ENCODE data around the gene EP400. TPM values are rescaled to one million over a fixed set of nuclear protein-coding genes. Genes with fewer than 3 reads are reported as not detected.

The EP400 gene
- total and polyA plus RNA-seq, 2 of the 13 experiments (the other 11 are each of a cell fraction or from before 2014, with no cell fraction given), result 4.9 to 5.0 TPM

DNA sequence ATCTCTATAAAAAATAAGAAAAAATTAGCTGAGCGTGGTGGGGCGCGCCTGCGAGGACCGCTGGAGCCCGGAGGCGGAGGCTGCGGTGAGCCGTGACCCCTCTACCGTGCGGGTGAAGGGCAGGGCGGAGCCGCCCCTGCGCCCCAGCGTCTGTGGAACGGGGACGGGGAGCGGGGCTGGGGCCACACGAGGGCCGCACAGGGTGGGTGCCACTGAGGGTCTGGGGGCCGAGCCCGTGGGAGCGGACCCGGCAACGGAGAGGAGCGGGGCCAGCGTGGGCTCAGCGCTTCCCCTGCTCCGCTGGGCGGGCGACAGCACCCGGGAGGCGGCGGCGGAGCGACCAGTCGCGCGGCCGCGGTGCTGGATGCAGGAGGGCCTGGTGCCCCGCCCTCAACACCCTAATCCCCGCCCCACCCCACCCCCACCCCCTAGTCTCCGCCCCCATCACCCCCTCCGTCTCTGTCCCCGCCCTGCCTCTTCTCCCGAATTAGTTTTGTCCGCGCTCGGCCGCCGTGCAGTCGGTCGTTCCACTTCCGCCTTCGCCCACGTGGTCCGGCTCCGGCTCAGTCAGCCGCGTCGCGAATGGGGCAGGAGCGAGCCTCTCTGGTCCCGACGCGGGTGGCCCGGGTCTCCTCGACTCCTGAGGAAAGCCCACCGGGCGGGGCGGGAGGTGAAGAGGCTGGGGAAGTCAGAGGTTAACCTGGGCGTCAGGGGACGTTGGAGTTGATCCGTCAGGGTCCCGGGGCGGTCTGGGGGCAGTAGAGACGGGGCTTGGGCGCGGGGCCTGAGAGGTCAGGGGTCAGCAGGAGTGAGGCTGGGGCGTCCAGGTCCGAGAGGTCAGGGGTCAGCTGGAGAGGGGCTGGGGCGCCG is 20.8 kb upstream of the EP400 start, which contains the start of gene PUS1 (continued):
- TF ChIP-seq, protein P1, sequence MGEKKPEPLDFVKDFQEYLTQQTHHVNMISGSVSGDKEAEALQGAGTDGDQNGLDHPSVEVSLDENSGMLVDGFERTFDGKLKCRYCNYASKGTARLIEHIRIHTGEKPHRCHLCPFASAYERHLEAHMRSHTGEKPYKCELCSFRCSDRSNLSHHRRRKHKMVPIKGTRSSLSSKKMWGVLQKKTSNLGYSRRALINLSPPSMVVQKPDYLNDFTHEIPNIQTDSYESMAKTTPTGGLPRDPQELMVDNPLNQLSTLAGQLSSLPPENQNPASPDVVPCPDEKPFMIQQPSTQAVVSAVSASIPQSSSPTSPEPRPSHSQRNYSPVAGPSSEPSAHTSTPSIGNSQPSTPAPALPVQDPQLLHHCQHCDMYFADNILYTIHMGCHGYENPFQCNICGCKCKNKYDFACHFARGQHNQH (CRISPR knock-in tag; IDR thresholded peaks at IDR 0.05), result no peak; the same call in 1 of the 2 replicates
- TF ChIP-seq DR1 (CRISPR knock-in tag; IDR thresholded peaks at IDR 0.05) (peak; percentile 48; the same call in 1 of the 2 replicates), ARID2 (CRISPR knock-in tag; IDR thresholded peaks at IDR 0.05; ENCODE audit: borderline replicate concordance) (no peak), IRX3 (CRISPR knock-in tag; IDR thresholded peaks at IDR 0.05; ENCODE audit: borderline replicate concordance, low read depth) (no peak), ZNF878 (CRISPR knock-in tag; IDR thresholded peaks at IDR 0.05) (no peak), SRSF4 (IDR thresholded peaks at IDR 0.05; ENCODE audit: low read depth, low read length, poor library complexity, severe bottlenecking) (no peak), CBX5 (CRISPR knock-in tag; IDR thresholded peaks at IDR 0.05; ENCODE audit: borderline replicate concordance) (no peak)
- TF ChIP-seq, protein P2, sequence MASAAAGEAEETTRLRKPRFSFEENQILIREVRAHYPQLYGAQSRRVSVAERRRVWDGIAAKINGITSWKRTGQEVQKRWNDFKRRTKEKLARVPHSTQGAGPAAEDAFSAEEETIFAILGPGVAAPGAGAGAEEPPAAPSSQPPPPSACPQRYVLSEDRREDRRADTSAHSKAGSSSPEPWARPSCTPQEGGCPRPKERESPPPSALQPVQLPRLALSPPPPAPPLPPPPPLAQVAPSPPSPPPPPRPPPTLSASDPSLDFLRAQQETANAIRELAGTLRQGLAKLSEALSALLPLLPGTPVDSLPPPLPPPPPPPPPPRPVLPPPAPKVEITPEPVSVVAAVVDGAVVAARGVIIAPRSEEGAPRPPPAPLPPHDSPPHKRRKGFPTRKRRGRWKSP (CRISPR knock-in tag; IDR thresholded peaks at IDR 0.05), result 0 out of 2 replicates have a peak, but pooled peaks have one; percentile 16
- TF ChIP-seq, protein P3, sequence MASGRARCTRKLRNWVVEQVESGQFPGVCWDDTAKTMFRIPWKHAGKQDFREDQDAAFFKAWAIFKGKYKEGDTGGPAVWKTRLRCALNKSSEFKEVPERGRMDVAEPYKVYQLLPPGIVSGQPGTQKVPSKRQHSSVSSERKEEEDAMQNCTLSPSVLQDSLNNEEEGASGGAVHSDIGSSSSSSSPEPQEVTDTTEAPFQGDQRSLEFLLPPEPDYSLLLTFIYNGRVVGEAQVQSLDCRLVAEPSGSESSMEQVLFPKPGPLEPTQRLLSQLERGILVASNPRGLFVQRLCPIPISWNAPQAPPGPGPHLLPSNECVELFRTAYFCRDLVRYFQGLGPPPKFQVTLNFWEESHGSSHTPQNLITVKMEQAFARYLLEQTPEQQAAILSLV (CRISPR knock-in tag; IDR thresholded peaks at IDR 0.05; ENCODE audit: borderline replicate concordance), result 0 out of 2 replicates have a peak, but pooled peaks have one; percentile 72
- TF ChIP-seq, protein P4, sequence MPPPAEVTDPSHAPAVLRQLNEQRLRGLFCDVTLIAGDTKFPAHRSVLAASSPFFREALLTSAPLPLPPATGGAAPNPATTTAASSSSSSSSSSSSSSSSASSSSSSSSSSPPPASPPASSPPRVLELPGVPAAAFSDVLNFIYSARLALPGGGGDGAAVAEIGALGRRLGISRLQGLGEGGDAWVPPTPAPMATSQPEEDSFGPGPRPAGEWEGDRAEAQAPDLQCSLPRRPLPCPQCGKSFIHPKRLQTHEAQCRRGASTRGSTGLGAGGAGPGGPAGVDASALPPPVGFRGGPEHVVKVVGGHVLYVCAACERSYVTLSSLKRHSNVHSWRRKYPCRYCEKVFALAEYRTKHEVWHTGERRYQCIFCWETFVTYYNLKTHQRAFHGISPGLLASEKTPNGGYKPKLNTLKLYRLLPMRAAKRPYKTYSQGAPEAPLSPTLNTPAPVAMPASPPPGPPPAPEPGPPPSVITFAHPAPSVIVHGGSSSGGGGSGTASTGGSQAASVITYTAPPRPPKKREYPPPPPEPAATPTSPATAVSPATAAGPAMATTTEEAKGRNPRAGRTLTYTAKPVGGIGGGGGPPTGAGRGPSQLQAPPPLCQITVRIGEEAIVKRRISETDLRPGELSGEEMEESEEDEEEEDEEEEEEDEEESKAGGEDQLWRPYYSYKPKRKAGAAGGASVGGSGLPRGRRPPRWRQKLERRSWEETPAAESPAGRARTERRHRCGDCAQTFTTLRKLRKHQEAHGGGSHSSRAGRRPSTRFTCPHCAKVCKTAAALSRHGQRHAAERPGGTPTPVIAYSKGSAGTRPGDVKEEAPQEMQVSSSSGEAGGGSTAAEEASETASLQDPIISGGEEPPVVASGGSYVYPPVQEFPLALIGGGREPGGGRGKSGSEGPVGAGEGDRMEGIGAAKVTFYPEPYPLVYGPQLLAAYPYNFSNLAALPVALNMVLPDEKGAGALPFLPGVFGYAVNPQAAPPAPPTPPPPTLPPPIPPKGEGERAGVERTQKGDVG (CRISPR knock-in tag; IDR thresholded peaks at IDR 0.05; ENCODE audit: borderline replicate concordance), result no peak
- TF ChIP-seq, protein P5, sequence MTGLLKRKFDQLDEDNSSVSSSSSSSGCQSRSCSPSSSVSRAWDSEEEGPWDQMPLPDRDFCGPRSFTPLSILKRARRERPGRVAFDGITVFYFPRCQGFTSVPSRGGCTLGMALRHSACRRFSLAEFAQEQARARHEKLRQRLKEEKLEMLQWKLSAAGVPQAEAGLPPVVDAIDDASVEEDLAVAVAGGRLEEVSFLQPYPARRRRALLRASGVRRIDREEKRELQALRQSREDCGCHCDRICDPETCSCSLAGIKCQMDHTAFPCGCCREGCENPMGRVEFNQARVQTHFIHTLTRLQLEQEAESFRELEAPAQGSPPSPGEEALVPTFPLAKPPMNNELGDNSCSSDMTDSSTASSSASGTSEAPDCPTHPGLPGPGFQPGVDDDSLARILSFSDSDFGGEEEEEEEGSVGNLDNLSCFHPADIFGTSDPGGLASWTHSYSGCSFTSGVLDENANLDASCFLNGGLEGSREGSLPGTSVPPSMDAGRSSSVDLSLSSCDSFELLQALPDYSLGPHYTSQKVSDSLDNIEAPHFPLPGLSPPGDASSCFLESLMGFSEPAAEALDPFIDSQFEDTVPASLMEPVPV (CRISPR knock-in tag; IDR thresholded peaks at IDR 0.05), result no peak
- TF ChIP-seq, protein P6, sequence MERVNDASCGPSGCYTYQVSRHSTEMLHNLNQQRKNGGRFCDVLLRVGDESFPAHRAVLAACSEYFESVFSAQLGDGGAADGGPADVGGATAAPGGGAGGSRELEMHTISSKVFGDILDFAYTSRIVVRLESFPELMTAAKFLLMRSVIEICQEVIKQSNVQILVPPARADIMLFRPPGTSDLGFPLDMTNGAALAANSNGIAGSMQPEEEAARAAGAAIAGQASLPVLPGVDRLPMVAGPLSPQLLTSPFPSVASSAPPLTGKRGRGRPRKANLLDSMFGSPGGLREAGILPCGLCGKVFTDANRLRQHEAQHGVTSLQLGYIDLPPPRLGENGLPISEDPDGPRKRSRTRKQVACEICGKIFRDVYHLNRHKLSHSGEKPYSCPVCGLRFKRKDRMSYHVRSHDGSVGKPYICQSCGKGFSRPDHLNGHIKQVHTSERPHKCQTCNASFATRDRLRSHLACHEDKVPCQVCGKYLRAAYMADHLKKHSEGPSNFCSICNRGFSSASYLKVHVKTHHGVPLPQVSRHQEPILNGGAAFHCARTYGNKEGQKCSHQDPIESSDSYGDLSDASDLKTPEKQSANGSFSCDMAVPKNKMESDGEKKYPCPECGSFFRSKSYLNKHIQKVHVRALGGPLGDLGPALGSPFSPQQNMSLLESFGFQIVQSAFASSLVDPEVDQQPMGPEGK (CRISPR knock-in tag; IDR thresholded peaks at IDR 0.05), result peak; percentile 65
- TF ChIP-seq, protein P7, sequence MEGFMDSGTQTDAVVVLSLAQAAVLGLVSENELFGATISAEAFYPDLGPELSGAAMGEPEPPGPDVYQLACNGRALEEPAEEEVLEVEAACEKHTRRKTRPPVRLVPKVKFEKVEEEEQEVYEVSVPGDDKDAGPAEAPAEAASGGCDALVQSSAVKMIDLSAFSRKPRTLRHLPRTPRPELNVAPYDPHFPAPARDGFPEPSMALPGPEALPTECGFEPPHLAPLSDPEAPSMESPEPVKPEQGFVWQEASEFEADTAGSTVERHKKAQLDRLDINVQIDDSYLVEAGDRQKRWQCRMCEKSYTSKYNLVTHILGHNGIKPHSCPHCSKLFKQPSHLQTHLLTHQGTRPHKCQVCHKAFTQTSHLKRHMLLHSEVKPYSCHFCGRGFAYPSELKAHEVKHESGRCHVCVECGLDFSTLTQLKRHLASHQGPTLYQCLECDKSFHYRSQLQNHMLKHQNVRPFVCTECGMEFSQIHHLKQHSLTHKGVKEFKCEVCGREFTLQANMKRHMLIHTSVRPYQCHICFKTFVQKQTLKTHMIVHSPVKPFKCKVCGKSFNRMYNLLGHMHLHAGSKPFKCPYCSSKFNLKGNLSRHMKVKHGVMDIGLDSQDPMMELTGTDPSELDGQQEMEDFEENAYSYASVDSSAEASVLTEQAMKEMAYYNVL (CRISPR knock-in tag; IDR thresholded peaks at IDR 0.05; ENCODE audit: borderline replicate concordance), result 0 out of 2 replicates have a peak, but pooled peaks have one; percentile 31
